WI38 (cell line): ENCODE measurements around the gene DIP2B.

Experiments used
- H3K4me3 ChIP-seq: 2 replicates; pipeline ENCODE4 v1.5.1; 2011; ENCODE audit warnings: low read depth, mild to moderate bottlenecking, control low read depth, low read length
- TF ChIP-seq, protein P1 (sequence below): IDR thresholded peaks from 2 replicates; pipeline ENCODE4 v1.5.1; 2012; ENCODE audit warnings: low read depth, mild to moderate bottlenecking, control low read depth, low read length

DIP2B gene

DNA sequence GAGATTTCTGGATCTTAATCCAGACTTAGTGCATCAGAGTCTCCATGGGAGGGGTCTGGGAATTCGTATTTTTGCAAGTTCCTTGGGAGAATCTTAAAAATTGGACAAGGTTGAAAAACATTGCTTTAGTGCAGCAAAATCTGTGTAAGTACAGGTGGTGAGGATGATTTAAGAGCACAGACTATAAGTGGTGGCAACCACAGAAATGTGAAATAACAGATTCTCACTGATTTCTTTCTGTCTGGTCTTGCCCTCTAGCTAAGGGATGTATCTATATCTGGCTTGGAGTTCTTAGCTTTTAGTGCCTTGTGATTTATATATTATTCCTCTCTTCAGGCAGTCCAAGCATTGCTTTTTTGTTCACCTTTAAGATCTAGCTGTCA lies 116.2 kb downstream of the DIP2B start:
- TF ChIP-seq, protein P1, sequence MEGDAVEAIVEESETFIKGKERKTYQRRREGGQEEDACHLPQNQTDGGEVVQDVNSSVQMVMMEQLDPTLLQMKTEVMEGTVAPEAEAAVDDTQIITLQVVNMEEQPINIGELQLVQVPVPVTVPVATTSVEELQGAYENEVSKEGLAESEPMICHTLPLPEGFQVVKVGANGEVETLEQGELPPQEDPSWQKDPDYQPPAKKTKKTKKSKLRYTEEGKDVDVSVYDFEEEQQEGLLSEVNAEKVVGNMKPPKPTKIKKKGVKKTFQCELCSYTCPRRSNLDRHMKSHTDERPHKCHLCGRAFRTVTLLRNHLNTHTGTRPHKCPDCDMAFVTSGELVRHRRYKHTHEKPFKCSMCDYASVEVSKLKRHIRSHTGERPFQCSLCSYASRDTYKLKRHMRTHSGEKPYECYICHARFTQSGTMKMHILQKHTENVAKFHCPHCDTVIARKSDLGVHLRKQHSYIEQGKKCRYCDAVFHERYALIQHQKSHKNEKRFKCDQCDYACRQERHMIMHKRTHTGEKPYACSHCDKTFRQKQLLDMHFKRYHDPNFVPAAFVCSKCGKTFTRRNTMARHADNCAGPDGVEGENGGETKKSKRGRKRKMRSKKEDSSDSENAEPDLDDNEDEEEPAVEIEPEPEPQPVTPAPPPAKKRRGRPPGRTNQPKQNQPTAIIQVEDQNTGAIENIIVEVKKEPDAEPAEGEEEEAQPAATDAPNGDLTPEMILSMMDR = no peak
- no peak overlapping the region for H3K4me3 ChIP-seq

DNA sequence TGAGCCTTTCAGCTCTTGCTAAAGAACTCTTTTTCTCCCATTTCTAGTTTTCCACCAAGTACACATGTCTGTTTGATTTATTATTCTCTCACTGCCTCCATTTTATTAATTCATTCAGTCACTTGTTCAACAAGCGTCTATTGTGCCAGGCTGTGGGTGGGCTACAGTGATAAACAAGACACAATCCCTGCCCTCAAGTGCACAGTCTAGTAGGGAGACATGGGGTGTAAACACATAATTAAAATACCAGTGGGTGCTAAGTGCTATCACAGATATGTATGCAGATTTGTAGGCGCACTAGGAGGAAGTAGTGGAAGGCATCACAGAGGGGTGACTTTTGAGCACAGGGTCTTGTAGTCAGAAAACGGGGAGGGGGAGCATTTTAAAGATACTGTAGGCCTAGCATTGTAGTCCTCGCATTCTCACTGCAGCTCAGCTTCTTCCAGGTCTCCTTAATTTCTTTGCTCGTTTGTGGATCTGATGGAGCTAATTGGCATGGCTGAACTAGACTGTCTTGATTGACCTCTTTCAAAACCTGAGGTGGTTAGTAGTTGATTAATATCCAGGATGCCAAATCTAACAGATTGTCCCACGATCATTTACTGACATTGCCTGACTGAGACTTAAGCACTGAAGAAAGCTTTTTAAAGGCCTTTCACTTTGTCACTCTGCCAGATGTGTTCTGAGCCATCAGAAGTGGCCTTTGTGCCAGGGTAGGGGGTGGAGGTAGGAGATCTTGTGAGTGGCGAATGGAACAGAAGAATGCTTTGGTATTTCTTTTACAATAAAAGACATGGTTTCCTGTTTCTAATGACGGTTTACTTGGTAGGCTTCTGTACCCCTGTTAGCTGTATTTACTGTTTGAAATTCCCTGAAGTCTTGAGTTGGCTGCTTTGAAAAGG lies 116.9 kb downstream of the DIP2B start:
- H3K4me3 ChIP-seq = no peak overlapping the region
- TF ChIP-seq, protein P1 = no peak

DNA sequence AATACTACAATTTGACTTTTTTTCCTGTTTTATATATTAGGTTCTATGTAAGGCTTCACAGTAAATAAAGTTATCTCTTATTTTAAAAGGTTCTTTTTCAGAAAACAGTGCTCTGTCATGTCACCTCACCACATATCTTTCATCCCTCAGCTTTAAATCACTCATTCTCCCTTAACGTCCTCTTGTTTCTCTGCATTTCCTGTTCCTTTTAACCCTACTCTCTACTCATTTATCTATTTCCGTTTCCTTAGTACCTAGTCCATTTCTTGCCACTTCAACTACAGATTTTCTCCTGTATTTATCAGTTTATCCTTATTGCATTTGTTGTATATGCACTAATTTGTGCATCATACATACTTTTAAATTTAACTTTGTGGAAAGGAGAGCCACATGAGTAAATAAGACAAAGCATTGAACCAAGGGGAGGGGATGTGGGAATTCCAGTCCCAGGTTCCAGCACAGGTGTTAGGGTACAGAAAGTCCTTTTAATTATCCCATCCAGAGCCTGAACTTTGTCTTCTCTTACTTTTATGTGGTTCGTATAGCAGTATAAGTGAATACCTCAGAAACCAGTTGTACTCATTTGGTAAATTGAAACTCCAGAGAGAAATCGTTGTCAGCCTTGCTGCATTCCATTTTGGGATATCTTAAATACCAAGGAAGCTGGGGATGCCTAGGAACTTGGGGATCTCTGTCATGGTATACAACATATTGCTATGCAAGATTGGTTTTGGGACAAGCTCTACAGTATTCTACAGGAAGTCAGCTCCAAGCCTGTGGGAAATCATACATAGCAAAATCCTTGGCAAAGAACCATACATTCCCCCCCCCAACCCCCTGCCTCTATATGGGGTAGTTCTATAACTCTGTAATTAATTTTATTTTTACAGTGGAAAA lies 120.5 kb downstream of the DIP2B start:
- TF ChIP-seq, protein P1 = no peak
- no peak overlapping the region for H3K4me3 ChIP-seq

DNA sequence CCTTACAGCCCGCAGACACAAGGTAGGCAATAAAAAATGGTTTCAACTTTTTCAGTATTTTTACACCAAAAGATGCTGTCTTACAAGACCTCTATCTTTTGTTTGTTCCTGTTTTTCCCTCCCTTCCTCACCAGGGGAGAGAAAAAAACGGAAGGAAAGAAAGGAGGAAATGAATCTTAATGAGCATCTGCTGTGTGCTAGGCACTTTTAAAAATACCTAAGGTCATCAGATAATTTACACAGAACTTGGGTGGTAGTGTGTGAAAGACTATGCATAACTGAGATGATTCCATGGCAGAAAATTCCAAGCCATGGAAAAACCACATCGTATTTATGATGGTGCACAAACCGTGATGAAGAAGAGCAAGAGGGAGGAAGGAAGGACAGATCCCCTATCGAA lies 121.2 kb downstream of the DIP2B start:
- no peak overlapping the region for H3K4me3 ChIP-seq
- TF ChIP-seq, protein P1 = no peak

DNA sequence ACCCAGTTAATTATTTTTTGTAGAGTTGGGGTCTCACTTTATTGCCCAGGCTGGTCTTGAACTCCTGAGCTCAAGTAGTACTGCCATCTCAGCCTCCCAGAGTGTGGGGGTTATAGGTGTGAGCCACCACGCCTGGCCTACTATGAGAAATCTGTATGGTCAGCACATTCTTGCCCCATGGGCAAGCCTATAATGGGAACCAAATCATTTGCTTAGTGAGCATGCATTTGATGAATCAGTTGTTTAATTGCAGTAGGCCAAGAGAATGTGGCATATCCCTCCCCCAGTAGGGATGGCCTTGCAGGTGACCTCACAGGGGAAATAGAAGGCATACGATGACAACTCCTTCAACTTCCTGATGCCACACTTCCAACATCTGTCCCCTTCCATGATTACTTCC lies 122.7 kb downstream of the DIP2B start:
- no peak overlapping the region for H3K4me3 ChIP-seq

DNA sequence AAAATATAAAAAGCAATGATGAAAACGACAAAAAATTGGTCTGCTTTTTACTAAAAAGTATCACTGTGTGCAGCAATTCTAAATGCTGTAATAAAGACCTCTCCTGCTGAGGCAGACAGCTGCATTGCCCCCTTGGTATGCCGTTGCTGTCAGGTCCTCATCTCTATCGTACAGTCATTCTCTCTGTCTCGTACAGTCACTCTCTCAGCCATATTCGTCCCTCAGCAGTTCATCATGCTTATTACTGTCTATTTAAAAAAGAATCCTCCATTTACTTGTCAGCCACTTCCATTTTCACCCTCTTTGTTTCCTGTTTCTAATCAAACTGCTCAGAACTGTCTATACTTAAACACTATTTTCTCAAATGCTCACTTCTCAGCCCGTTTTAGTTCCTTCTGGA lies 123.6 kb downstream of the DIP2B start:
- no peak overlapping the region for H3K4me3 ChIP-seq
- TF ChIP-seq, protein P1 = no peak

More for the DNA sequence above, 122.7 kb downstream of the DIP2B start:
- TF ChIP-seq, protein P1 = no peak
